Astrocyte (in vitro differentiated cells and primary cell): Measurements from ENCODE around the gene HIRA. TPM values are rescaled to one million over a fixed set of nuclear protein-coding genes. Genes with fewer than 3 reads are reported as not detected.

Experiments used
- DNase-seq: peaks from one replicate; pipeline ENCODE4 v3.0.0-alpha.2; 2010; ENCODE audit warnings: low read depth
- FAIRE-seq: peaks from 2 replicates; lab custom pipeline; 2011; peaks lifted over from hg19 to GRCh38; lab: Jason Lieb, UNC
- H2AFZ ChIP-seq: 2 replicates; pipeline ENCODE4 v1.6.0; 2012; ENCODE audit warnings: low read depth, low read length, inconsistent platforms
- H3K27ac ChIP-seq: 2 replicates; pipeline ENCODE4 v1.5.1; 2011; ENCODE audit warnings: low read depth, low read length, inconsistent platforms
- H3K27me3 ChIP-seq: 2 replicates; pipeline ENCODE4 v1.6.0; 2011; ENCODE audit warnings: low read length, inconsistent platforms; ENCODE audit not compliant: insufficient read depth
- H3K36me3 ChIP-seq: 2 replicates; pipeline ENCODE4 v1.5.1; 2011; ENCODE audit warnings: low read length, inconsistent platforms; ENCODE audit not compliant: insufficient read depth
- H3K4me1 ChIP-seq: 2 replicates; pipeline ENCODE4 v1.5.1; 2011; ENCODE audit warnings: low read length, inconsistent platforms; ENCODE audit not compliant: insufficient read depth
- H3K4me2 ChIP-seq: 2 replicates; pipeline ENCODE4 v1.6.0; 2012; ENCODE audit warnings: low read length, inconsistent platforms
- H3K4me3 ChIP-seq: 2 replicates; pipeline ENCODE4 v1.5.1; 2011; ENCODE audit warnings: low read depth, mild to moderate bottlenecking, low read length, inconsistent platforms; ENCODE audit not compliant: insufficient read depth
- H3K79me2 ChIP-seq: 2 replicates; pipeline ENCODE4 v1.6.0; 2012; ENCODE audit warnings: mild to moderate bottlenecking, low read length, inconsistent platforms; ENCODE audit not compliant: insufficient read depth
- H3K9ac ChIP-seq: 2 replicates; pipeline ENCODE4 v1.6.0; 2012; ENCODE audit warnings: mild to moderate bottlenecking, low read length, inconsistent platforms
- H3K9me3 ChIP-seq: 2 replicates; pipeline ENCODE4 v1.5.1; 2012; ENCODE audit warnings: low read depth, mild to moderate bottlenecking, low read length, inconsistent platforms; ENCODE audit not compliant: insufficient read depth
- H4K20me1 ChIP-seq: 2 replicates; pipeline ENCODE4 v1.6.0; 2012; ENCODE audit warnings: low read length, inconsistent platforms; ENCODE audit not compliant: insufficient read depth
- H3K27ac Mint-ChIP-seq: one replicate; pipeline ENCODE4 v1.8.0; 2021; ENCODE audit warnings: mild to moderate bottlenecking, mixed read lengths; ENCODE audit not compliant: unreplicated experiment
- H3K27me3 Mint-ChIP-seq: one replicate; pipeline ENCODE4 v1.8.0; 2021; ENCODE audit warnings: low read depth, mixed read lengths; ENCODE audit not compliant: unreplicated experiment
- H3K36me3 Mint-ChIP-seq: one replicate; pipeline ENCODE4 v1.8.0; 2021; ENCODE audit warnings: low read depth, mixed read lengths; ENCODE audit not compliant: unreplicated experiment
- H3K4me1 Mint-ChIP-seq: one replicate; pipeline ENCODE4 v1.8.0; 2021; ENCODE audit warnings: low read depth, mixed read lengths; ENCODE audit not compliant: unreplicated experiment
- H3K4me3 Mint-ChIP-seq: one replicate; pipeline ENCODE4 v1.8.0; 2021; ENCODE audit warnings: mild to moderate bottlenecking, moderate library complexity, mixed read lengths; ENCODE audit not compliant: unreplicated experiment
- H3K9me3 Mint-ChIP-seq: one replicate; pipeline ENCODE4 v1.8.0; 2021; ENCODE audit warnings: mild to moderate bottlenecking, mixed read lengths; ENCODE audit not compliant: unreplicated experiment
- EZH2 ChIP-seq: IDR thresholded peaks from 2 replicates; pipeline ENCODE4 v1.6.1; 2012; ENCODE audit warnings: mild to moderate bottlenecking, low read length, inconsistent platforms; ENCODE audit not compliant: insufficient read depth
- total RNA-seq: library from RNA; stranded (reverse); gene quantifications from 2 replicates; pipeline ENCODE4 v1.2.1, GENCODE V29; 2021
- TF ChIP-seq, protein P1 (sequence below): IDR thresholded peaks from 2 replicates; pipeline ENCODE4 v1.5.1; 2011; ENCODE audit warnings: low read depth, mild to moderate bottlenecking, inconsistent platforms, low read length, moderate library complexity; ENCODE audit not compliant: insufficient read depth

The HIRA gene
- total RNA-seq, 1 donor from 2014 or later, result 31.1 TPM

DNA sequence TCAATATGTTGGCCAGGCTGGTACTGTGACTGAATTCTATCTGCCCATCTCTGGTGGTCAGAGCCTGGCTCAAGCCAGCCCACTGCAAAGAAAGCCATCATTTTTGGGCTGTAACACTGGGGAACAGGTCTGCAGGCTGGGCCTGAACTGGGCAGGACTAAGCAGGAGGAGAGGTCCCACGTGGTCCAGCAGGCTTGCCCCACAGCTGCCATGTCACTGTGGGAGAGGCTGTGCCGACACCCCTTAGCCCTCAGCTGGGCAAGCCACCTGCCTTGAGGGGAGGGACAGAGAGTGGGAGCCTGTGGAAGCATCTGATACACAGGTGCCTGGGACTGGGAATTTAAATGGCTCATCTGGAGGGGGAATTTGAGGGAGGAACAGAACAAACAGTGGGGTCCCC, 73.3 kb downstream of the HIRA start:
- Mint-ChIP-seq H3K36me3 (peaks cover 27% of the 10 kb centered on the region), H3K4me3 (no peak overlapping the region), H3K9me3 (no peaks in the 10 kb centered on the region), H3K4me1 (no peaks in the 10 kb centered on the region), H3K27me3 (no peaks in the 10 kb centered on the region), H3K27ac (no peak overlapping the region)
- peaks cover 6% of the 10 kb centered on the region for H4K20me1 ChIP-seq
- no peak overlapping the region for H3K9ac ChIP-seq
- H3K27ac ChIP-seq, result no peak overlapping the region
- TF ChIP-seq, protein P1, sequence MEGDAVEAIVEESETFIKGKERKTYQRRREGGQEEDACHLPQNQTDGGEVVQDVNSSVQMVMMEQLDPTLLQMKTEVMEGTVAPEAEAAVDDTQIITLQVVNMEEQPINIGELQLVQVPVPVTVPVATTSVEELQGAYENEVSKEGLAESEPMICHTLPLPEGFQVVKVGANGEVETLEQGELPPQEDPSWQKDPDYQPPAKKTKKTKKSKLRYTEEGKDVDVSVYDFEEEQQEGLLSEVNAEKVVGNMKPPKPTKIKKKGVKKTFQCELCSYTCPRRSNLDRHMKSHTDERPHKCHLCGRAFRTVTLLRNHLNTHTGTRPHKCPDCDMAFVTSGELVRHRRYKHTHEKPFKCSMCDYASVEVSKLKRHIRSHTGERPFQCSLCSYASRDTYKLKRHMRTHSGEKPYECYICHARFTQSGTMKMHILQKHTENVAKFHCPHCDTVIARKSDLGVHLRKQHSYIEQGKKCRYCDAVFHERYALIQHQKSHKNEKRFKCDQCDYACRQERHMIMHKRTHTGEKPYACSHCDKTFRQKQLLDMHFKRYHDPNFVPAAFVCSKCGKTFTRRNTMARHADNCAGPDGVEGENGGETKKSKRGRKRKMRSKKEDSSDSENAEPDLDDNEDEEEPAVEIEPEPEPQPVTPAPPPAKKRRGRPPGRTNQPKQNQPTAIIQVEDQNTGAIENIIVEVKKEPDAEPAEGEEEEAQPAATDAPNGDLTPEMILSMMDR, result no peak
- no peak for TF ChIP-seq EZH2
- H2AFZ ChIP-seq, result no peak overlapping the region
- no peak for FAIRE-seq
- H3K4me1 ChIP-seq, result no peaks in the 10 kb centered on the region
- H3K36me3 ChIP-seq, result peaks cover 45% of the 10 kb centered on the region
- H3K9me3 ChIP-seq, result no peaks in the 10 kb centered on the region
- no peaks in the 10 kb centered on the region for H3K79me2 ChIP-seq
- no peaks in the 10 kb centered on the region for H3K27me3 ChIP-seq
- H3K4me2 ChIP-seq, result no peak overlapping the region
- no peak overlapping the region for H3K4me3 ChIP-seq
- no peak for DNase-seq

DNA sequence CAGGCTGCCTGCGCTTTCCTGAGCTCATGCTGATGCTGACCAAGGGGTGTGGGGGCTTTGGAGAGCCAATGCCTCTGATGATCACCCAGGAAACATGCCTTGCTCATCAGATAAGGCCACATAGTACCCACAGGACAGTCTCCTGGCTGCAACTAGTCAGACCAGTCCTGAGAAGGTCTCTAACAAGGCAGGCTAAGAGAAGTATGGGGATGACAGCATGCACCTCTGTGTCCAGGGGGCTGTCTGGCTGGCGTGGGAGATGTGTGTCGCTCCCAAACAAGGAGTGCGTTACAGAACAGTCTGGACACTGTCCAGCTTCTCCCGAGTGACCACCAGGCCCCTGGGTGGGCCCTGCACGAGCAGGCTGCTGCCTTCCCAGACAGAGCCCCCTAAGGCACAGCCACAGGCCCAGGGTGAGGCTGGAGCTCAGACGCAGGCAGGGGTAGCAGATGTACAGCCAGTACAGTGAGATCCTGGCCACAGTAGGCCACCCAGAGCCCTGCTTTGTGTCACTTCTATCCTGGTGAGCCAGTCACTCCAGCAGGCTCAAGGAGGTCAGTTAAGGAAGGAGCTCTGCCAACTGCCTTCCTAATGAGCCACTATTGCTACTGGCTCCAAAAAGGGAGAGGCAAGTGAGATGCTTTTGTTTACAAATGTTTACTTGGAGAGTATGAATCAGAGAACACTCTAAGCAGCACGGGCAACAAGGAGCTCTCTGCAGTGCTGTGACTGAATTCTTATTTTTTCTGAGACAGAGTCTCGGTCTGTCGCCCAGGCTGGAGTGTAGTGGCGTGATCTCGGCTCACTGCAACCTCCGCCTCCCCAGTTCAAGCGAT, 74.0 kb downstream of the HIRA start:
- no peaks in the 10 kb centered on the region for H3K27me3 ChIP-seq
- H3K4me1 ChIP-seq, result no peaks in the 10 kb centered on the region
- no peak overlapping the region for H3K27ac Mint-ChIP-seq
- no peaks in the 10 kb centered on the region for H3K27me3 Mint-ChIP-seq
- no peak for TF ChIP-seq EZH2
- TF ChIP-seq, protein P1, result no peak
- H3K9ac ChIP-seq, result no peak overlapping the region
- H3K9me3 Mint-ChIP-seq, result no peaks in the 10 kb centered on the region
- H3K4me2 ChIP-seq, result no peak overlapping the region
- H3K79me2 ChIP-seq, result no peaks in the 10 kb centered on the region
- no peak overlapping the region for H3K27ac ChIP-seq
- H3K36me3 ChIP-seq, result peaks cover 49% of the 10 kb centered on the region
- no peak overlapping the region for H2AFZ ChIP-seq
- DNase-seq (peak; percentile 9), FAIRE-seq (no peak)
- H3K4me3 ChIP-seq, result no peak overlapping the region
- H4K20me1 ChIP-seq, result peaks cover 6% of the 10 kb centered on the region
- H3K9me3 ChIP-seq, result no peaks in the 10 kb centered on the region
- peaks cover 30% of the 10 kb centered on the region for H3K36me3 Mint-ChIP-seq
- no peaks in the 10 kb centered on the region for H3K4me1 Mint-ChIP-seq
- H3K4me3 Mint-ChIP-seq, result peak overlapping the region; percentile 50

DNA sequence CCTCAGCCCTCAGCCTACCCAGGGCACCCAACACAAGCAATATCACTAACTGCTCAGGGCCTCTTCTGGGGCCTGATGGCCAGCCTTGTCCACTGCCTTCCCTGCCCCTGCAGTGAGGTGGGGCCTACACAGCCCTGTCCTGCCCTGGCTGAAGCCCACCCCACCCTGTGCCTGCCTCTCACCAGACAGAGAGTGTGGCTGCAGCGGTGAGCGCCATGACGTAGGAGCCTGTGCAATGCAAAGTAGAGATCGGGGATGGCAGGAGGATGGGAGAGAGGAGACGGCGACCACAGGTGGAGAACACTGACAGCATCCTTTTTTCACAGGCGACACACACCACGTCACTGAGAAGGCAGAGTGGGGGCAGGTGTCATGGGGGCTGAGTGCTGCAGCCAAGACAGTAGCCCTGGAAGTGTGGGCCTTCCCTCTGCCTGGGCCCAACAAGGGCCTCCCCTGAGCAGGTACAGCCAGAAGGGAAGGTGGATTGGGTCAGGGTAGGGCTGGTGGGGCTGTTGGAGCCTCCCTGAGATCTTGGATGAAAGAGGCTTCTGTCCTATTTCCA, 74.7 kb downstream of the HIRA start:
- no peak overlapping the region for H3K4me2 ChIP-seq
- no peak overlapping the region for H3K9ac ChIP-seq
- TF ChIP-seq EZH2, result no peak
- TF ChIP-seq, protein P1, result no peak
- DNase-seq (no peak), FAIRE-seq (no peak)
- Mint-ChIP-seq H3K4me3 (no peak overlapping the region), H3K4me1 (no peaks in the 10 kb centered on the region), H3K9me3 (no peaks in the 10 kb centered on the region), H3K27ac (no peak overlapping the region), H3K36me3 (peaks cover 33% of the 10 kb centered on the region), H3K27me3 (no peaks in the 10 kb centered on the region)
- no peaks in the 10 kb centered on the region for H3K79me2 ChIP-seq
- H3K4me1 ChIP-seq, result no peaks in the 10 kb centered on the region
- H2AFZ ChIP-seq, result no peak overlapping the region
- peaks cover 51% of the 10 kb centered on the region for H3K36me3 ChIP-seq
- no peak overlapping the region for H3K27ac ChIP-seq
- no peaks in the 10 kb centered on the region for H3K9me3 ChIP-seq
- peaks cover 6% of the 10 kb centered on the region for H4K20me1 ChIP-seq
- no peak overlapping the region for H3K4me3 ChIP-seq
- no peaks in the 10 kb centered on the region for H3K27me3 ChIP-seq
